SH-SY5Y (cell line): ENCODE measurements around the gene DNM3.

Experiments
- GATA2 ChIP-seq: IDR thresholded peaks from 2 replicates; pipeline ENCODE4 v1.6.1; 2011; ENCODE audit warnings: mild to moderate bottlenecking, low read depth, low read length
- GATA3 ChIP-seq: IDR thresholded peaks from 2 replicates; pipeline ENCODE4 v1.6.1; 2011; ENCODE audit warnings: low read depth, mild to moderate bottlenecking, low read length, moderate library complexity

The DNM3 gene

DNA sequence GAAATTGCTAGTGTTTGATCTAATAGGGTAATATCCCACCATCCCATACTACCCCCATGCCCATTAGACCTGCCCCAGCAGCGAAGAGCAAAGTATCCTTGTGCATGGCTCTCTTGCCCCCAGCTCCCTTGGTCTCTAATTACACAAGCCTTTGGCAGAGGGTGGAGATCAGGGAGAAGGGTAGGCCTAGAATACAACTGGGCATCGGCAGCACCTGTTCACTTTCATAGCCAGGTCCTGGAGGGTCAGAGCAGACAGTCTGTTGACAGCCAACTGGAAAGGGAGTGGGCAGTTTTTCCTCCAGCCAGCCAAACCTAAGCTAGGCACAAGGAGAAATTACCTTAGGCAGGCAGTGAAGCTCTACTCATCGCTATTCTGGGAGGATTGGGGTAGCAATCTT, 605.2 kb downstream of the DNM3 start:
- TF ChIP-seq GATA2 (no peak), GATA3 (no peak)

DNA sequence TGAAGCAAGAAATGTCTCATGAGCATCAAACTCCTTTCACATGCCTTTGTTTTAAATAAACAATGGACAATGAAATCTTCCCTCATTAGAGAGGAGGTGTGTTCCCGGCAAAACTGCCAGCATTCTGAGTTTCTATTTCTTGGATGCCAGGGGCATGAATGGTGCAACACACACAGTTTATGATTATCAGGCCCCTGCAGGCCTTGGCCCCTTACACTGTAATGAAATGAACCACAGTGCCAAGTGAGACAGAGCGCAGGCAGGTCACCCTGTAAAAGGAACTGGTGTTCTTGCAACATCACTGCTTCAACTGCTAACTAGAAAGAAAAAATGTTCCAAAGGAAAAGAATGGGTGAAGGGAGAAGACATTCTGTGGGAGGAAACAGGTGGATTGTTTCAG, 606.3 kb downstream of the DNM3 start:
- TF ChIP-seq GATA3, result no peak
- TF ChIP-seq GATA2, result no peak

DNA sequence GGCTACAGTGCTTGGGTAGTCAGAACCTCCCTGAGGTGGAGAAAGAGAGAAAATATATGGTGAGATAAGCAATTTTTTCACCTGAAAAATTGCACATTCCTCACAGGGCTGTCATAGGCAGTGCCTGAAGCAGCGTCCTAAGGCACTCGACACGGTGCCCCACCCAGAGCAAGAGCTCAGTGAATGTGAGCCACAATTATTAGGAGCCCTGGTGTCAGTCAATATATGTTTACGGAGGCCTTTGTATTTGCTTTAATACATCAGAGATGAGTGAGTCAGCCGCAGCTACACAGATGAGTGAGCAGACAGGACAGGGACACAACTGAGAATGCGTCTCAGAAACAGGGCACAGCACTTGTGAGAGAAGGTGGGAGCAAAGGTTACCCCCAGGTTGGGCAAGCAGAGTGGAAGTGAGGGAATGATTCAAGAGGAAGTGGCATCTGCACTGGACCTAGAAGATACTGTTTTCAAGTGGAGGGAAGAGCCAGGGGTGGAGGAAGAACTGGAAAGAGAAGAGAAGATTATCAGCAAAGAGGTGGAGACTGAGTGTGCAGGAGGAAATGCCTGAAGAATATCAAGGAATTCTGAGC, 607.8 kb downstream of the DNM3 start:
- TF ChIP-seq GATA2 (no peak), GATA3 (no peak)

DNA sequence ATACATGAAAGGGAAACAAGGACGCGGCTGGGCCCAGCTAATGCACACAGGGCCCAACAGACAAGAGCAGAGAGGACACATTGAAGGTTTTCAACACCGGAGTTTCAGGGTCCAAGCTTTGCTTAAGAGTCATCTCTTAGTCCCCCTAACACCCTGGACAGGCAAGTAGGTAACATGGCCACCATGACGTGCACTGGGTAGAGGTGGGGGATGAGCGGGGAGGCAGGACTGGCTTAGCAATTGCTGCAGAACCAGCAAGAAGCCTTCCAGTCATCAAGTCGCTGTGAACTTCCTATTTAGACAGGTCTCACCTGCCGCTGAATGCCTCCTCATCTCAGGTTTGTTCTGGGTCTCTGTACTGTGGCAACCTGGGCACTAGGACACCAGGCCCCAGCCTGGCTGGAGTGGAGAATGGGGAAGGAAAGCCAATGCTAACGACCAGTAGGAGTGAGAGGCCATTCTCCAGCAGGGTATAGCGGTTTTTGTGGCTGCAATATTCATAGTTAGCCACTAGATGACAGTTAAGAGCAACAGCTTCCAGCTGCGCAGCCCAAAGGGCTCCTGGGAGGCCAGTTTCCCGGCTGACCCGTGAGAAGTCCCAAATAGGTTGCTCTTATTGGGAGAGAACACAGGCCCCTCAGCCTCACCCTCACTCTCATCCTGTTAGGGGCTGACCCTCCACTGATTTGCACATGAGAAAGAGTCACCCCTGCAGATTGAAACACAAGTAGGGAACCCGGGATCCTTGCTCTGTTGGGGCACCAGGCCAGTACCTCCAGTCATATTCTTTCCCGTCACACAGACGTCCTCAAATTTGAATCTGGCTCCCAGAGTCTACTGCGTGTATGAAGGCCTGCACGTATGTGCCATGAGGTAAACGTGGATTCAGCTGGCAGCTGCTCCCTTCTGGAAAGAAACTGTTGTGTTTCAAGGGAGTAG, 608.6 kb downstream of the DNM3 start:
- TF ChIP-seq GATA3 (no peak), GATA2 (no peak)

DNA sequence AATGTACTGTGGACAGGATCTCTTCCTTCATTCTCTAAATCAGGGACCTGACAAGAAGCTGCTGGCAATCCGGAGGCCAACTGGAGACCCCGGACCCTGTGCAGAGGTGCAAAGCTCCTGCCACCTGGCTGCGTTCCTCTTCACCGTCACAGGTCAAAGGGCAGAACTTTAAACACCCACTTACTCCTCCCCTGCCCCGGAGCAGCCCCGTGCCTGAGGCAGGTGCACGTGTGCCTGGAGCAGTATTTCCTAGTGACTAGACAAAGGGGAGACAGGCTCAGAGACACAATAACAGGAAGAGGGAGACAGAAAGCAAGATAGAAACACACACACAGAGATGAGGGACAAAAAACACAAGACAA, 609.2 kb downstream of the DNM3 start:
- no peak for TF ChIP-seq GATA3
- TF ChIP-seq GATA2, result no peak

DNA sequence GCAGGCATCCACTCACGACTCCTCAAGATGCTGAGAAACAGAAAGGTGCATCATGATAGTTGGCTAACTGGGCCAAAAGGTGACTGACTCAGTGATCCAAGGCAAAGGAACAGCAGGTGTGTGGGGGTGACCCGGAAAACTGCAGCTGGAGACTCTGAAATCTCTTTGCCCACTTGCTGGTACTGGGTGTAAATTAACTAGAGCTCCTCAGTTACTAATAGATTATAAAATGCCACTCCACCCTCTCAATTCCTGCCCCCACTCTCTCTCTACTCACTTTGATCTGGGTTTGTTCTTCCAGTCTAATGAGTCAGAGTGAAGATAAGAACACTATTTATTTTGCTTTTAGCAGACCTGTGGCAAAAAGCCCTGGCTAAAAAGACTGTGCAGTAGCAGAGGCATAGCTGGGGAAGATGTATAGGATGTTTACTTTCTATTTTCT, 609.7 kb downstream of the DNM3 start:
- TF ChIP-seq GATA2, result no peak

DNA sequence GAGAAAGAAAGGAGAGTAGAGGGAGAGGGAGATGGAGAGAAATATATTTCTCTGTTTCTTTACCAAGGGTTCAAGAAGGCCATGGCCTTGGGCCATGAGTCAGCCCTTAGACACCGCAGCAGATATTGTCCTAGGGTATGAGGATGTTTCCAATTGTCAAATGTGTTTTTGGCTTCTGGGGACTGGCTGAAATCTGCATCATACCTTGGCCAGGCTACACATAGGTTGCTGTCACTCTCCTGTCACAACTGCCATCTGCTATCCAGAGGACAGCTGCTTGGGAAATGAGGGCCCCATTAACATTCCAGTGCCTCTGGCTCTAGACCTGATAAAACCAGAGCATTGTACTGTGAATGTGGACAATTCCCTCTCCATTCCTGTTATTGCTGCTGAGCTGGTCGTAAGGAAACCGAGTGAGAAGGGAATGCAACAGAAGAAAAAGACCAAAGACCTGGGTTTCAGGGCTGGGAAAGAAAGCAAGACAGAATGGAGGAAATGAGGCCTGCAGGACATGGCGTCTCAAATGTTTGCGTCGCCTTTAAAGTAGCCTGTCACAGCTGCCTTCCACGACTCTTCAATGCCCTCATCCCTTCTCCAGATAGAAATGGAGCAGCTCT, 611.3 kb downstream of the DNM3 start:
- TF ChIP-seq GATA2 (no peak), GATA3 (no peak)

DNA sequence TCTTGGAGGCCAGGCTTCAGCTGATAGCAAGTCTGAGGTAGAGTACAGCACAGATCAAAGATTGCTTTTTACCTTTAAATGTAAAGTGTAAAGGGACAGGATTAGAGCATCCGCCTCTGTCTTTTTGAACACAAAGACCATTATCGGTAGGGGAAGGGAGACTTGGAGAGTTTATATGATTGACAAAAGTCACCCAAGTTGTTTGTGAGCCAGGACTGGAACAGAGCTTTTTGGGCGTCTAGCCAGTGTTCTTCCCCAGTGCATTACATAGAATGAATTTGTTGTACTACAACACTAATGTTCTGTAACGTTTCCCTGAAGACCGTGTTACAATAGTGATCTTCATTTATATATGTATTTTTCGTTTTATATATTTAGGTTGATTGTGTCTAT, 611.9 kb downstream of the DNM3 start:
- TF ChIP-seq GATA3, result no peak
- no peak for TF ChIP-seq GATA2

DNA sequence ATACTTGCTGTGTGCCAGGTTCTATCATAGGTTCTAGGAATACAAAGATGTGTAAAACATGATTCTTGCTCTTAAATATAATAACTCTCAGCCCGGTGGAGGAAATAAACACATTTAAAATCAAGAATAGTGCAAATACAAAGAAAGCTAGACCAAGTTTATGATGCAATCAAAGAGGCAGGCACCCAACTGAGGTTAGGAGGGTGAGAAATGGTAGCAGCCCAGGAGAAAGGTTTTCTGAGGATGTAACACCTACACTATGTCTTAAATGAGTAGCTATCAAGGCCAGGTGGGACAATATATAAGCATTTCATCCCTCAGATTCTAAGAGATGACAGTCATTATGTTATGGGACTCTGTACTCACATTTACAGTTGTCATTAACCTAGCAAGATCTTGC, 612.3 kb downstream of the DNM3 start:
- TF ChIP-seq GATA2 (no peak), GATA3 (no peak)

DNA sequence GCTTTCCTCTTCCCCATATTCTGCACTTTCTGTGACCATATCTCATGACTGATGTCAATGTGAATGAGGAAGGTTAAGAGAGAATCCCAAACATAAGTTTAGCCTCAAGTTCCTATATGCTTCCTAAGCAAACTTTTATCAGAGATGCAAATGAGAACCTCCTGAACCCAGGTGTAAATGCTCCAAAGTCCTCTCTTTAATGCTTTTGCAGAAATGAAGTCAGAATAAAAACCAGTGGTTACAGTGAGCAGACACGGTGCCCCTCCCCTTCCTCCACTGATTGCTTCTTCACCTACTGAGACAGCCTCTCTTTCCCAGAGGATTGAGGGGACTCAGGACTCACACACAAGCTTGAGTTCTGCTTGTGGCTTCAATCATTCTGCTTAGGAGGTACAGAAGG, 614.2 kb downstream of the DNM3 start:
- TF ChIP-seq GATA3 (no peak), GATA2 (no peak)

DNA sequence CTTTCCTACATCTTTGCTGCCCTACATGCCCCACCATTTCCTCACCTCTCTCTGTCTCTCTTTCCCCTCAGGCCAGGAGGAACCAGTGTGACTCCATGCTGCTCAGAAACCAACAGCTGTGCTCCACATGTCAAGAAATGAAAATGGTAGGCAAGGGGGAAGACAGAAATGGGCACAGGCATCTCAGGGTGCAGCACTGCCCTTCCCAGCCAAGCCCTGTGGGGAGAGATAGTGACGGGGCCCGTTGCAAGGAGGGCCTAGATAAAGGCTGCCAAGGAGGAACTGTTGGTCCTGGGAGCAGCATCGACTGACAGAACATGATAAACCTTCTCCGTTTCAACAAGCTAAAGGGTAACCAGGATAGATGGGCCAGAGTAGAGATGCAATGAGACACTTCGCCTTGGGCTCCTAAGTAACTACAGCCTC, 615.1 kb downstream of the DNM3 start:
- TF ChIP-seq GATA2 (no peak), GATA3 (no peak)

DNA sequence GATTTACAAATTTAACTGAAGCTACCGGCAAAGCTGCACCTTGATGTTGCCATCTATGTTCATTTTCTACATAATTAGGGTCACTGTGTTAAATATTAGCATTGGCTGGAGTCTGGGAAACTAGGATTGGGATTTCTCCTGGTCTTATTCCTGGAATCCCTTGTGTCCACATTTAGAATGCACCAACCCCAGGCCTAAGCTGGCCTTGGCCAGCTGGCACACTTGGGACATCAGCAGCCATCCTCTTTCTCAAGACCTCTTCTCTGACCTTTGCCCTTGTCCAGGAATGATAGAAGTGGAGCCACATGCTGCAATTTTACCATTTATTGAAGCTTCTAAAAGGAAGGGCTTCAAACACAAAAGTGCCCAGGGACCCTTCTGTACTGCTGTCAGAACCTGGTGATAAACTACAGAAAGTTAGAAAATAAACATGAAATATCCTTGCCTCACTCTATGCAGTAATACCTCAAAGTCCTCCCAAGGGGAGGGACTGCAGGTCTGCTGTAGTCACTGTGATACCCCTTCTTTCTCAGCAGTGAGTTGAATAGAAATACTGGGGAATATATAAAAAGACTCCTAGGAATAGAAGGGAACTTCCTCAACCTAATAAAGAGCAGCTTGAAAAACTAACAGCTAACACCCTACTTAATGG, 616.3 kb downstream of the DNM3 start:
- TF ChIP-seq GATA3 (no peak), GATA2 (no peak)

DNA sequence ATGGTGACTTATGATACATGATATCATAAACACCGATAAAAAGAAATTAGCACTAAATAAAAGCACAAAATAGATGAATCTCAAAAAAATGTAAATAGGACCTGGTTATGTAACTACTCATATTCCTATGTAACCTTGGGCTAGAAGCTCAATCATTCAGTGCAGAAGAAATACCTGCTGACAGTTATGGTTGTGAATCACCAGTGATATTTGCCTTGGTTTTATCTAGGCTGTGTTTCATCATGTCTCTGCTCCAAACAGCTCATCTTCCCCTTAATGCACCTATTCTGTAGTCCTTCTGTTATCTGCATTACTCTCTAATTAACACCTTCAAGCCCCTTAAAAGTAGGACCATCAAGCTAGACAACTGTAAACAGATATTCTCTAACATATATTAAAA, 618.9 kb downstream of the DNM3 start:
- TF ChIP-seq GATA3, result no peak
- no peak for TF ChIP-seq GATA2

DNA sequence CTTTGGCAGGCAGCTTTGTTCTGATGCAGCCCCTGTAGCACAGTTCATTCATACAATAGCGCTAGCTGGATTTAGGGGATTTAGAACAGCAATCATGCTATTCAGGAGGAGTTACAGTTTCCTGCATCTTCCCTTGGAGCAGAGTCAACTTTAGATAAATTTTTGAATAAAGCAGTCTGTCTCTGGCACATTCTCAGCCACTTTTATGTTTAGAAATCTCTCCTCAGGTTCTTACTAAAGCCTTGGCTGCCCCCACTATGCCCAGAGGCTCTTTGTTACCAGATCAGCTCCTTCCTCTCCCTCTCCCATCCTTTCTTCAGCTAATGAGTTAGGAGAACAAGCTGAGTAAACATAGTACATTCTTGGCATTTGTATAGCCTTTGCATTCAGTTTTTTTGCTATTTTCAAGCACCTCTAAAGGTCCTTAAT, 619.6 kb downstream of the DNM3 start:
- TF ChIP-seq GATA2 (no peak), GATA3 (no peak)
